ENCODE data around the gene DTWD1.
"Not testable (repeated sequence)": the region's sequence is repeated elsewhere in the genome, so short reads cannot be mapped to it uniquely, and the experiment has no call there.

DTWD1 gene, protein sequence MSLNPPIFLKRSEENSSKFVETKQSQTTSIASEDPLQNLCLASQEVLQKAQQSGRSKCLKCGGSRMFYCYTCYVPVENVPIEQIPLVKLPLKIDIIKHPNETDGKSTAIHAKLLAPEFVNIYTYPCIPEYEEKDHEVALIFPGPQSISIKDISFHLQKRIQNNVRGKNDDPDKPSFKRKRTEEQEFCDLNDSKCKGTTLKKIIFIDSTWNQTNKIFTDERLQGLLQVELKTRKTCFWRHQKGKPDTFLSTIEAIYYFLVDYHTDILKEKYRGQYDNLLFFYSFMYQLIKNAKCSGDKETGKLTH

DNA sequence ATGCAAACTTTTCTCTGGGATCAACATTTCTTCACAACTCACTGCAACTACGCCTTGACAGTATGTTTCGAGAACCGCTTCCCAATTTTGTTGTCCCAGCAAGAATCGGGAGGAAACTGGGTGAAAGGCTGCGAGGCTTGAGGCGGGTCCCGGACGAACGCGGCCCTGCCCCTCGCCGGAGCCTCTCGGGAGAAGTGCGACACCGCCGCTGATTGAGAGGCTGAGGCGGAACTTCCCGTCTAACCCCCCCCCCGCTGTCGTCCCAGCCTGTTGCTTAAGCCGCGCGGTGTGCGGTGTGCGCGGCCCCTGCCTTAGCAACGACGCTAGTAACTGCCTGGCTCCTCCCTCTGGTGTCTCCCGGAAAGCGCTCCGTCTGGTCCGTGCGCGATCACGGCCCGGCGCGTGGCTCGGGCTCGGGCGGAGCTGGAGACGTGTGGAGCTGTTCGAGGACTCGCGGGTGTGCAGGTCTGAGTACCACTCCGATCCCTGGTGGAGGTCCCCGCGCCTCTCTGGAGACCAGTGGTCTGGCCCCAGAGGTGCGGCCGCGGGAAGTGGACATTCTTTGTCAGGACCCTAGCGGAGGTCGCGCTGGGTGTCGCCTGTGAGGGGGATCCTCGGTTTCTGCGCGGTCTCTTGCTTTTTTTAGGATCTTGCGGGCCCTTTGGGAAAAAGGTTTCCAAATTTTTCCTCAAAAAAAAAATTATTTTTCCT lies at the start of gene DTWD1, which contains the start of gene FAM227B:
TSS of gene DTWD1 (plus strand) at position 391 of the 711 bp plus-strand sequence. CDS start 4,120 bp downstream, outside the sequence.
TSS of gene FAM227B (minus strand) at position 161 of the 711 bp plus-strand sequence. CDS start 5,647 bp downstream, outside the sequence.
- peak; percentile 97 for DNase-seq

DNA sequence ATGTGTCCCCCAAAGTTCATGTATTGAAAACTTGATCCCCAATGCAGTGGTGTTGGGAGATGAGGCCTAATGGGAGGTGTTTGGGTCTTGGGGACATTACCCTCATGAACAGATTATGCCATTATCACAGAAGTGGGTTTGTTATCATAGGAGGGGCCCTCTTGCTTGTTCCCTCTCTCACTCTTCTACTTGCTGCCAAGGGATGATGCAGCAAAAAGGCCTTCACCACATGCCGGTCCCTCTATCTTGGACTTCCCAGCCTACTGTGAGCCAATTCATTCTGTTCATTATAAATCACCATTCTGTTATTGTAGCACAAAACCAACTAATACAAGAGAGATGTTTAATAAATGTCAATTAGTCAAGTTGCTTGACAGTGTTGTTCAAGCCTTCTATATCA lies 47.4 kb upstream of the DTWD1 start:
- no peak for DNase-seq

DNA sequence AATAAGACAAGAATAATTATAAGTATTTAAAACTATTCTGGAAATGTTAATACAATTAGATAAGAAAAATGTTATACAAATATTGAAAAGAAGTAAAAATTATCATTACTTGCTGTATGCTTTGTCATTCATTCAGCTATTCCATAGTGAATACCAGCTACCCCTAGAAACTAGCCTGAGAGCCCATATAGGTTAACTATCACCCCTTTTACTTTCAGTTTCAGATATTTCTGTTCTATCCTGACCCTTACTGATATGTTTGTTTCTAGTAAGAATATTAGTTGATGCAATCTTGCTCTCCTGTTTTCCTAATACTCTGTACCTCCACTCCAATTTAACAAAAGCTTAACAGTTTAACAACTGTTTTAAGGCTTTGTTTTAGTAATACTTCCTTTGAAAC lies 31.8 kb upstream of the DTWD1 start:
- DNase-seq, result no peak

DNA sequence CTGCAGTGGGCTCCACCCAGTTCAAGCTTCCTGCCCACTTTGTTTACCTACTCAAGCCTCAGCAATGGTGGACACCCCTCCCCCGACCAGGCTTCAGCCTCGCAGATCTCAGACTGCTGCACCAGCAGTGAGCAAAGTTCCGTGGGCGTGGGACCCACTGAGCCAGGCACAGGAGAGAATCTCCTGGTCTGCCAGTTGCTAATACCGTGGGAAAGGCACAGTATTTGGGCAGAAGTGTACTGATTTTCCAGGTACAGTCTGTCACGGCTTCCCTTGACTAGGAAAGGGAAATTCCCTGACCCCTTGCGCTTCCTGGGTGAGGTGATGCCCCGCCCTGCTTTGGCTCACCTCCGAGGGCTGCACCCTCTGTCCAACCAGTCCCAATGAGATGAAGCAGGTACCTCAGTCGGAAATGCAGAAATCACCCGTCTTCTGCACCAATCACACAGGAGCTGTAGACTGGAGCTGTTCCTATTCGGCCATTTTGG lies 28.0 kb upstream of the DTWD1 start:
- not testable (repeated sequence) for DNase-seq

GRCh38 chr15:49604625-49605409 lies 16.0 kb upstream of the DTWD1 start:
- no peak for DNase-seq

DNA sequence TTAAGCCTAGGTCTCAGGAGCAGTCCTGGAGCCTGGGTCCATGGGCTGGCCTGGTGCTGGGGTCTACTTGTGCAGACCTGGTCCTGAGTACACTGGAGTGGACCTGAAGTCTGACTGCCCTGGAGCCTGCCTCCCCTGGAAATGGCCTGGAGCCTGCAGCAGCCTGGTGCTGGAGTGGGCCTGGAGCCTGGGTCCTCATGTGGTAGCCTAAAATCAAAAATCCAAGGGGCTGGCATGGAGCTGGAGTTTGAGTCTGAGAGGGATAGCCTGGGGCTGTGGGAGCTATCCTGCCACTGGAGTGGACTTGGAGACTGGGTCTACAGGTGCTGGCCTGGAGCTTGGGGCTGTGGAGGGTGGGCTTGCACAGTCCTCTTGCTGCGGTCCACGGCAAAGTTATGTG lies 15.3 kb upstream of the DTWD1 start:
- DNase-seq, result no peak

- DNase-seq, result no peak
Observed at GRCh38 chr15:49606594-49606993, 14.3 kb upstream of the DTWD1 start.

GRCh38 chr15:49610157-49610918 lies 10.5 kb upstream of the DTWD1 start:
- no peak for DNase-seq

DNA sequence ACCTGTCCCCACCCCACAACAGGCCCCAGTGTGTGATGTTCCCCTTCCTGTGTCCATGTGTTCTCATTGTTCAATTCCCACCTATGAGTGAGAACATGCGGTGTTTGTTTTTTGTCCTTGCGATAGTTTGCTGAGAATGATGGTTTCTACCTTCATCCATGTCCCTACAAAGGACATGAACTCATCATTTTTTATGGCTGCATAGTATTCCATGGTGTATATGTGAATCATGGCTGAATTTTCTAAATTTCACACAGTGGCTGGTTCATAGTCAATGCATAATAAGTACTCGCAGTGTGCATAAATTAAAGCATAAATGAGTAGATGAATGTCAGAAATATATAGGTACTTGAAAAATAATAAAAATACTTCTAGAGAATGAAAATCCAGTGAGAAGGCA lies 8.6 kb upstream of the DTWD1 start:
- DNase-seq, result not testable (repeated sequence)

DNA sequence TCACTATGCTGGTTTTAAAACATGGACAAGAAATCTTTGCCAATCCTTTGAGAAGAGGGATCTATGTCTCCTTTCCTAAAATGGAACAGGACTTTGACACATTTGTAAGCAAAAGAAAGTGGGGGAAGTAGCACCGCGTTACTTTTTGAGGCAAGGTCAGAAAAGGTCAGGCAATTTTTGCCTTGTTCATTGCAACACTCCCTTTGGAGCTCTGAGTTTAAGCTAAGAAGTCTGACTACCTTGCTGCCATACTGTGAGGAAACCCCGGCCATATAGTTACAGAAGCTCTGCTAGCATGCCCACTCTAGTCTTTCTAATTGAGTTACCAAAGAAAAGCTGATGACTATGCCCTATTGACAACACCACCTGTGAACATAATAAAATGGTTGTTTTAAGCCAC lies 1.6 kb upstream of the DTWD1 start:
- DNase-seq, result no peak

GRCh38 chr15:49620199-49620598 lies 649 bp upstream of the DTWD1 start:
- DNase-seq, result no peak

GRCh38 chr15:49621401-49621811 lies 558 bp downstream of the DTWD1 start:
- DNase-seq, result no peak

DNA sequence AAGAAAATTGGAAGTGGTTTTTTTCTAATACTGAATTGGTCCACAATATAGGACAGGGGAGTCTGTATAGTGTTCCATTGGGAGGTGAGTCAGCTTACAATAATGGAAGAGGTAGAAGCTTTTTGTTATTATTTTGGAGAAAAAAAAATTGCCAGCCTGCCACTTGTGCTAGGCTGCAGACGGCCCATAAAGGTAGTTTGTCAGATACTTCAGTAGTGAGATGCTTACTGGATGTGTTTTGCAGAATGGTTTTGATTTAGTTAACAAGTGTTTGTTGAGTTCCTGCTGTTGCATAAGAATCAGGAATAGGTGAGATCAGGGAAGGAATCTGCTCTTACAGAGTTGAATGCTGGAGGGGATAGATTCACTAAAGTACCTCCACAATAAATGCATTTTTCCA lies 1.0 kb downstream of the DTWD1 start:
- no peak for DNase-seq

DNA sequence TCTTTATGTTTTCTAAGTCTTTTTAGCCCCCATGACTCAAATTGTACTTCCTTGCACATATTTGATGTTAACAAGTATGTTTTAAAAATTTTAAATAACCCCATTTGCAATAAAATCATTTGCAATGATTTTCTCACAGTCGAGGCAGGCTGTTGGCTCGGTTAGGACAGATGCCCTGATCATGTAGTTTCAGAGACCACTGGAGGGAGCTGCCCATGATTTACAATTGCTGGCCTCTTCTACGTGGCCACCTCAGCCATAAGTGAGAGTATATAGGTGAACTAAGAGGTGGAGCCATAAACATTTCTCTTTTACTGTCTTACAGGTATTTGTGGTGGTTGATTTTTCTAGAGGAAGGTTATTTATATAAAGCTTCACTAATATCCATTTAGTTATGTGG lies 1.7 kb downstream of the DTWD1 start:
- DNase-seq, result no peak

GRCh38 chr15:49624056-49624455 lies 3.2 kb downstream of the DTWD1 start:
- DNase-seq, result no peak

GRCh38 chr15:49625460-49626036 lies 4.7 kb downstream of the DTWD1 start:
- no peak for DNase-seq

- DNase-seq, result no peak
Observed at GRCh38 chr15:49627407-49627877, 6.6 kb downstream of the DTWD1 start.

DNA sequence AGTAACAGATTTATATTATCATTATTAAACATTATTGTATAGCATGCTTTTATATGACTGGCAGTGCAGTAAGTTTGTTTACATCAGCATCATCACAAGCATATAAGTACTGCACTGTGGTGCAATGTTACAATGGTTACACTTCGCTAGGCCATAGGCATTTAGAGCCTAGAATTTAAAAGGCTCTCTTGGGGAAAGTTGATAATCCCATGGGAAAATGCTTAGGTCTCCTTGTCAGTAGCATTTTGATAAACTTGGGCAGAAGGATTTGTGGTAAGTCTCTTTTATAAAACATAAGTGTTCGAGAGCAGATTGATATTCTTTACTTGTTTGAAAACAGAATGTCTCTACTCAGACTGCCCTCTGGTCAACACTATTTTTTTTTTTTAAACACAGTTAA lies 7.5 kb downstream of the DTWD1 start:
- no peak for DNase-seq

GRCh38 chr15:49637857-49638256 lies 17.0 kb downstream of the DTWD1 start:
- no peak for DNase-seq

DNA sequence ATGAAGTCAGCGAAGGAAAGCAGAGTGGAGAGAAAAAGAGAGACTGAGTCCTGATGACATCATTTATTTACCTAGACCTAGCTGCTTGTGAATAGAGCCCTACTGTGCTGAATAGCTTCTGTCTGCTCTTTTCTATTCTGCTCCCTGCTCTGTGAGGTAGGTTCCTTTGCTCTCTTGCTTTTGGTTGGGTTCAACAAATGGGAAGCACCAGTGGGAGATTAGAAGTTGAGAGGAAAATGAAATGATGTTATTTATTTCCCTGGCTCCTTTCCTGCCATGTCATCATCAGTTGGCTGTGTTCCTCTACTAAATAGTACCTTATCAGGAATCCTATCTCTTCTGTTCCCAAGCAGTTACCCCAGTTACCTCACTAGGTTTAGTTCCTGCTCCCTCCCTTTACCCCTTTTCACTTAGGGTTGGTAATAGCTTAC lies 23.5 kb downstream of the DTWD1 start:
- no peak for DNase-seq

- DNase-seq, result no peak
Observed at GRCh38 chr15:49645277-49645676, 24.4 kb downstream of the DTWD1 start.

DNA sequence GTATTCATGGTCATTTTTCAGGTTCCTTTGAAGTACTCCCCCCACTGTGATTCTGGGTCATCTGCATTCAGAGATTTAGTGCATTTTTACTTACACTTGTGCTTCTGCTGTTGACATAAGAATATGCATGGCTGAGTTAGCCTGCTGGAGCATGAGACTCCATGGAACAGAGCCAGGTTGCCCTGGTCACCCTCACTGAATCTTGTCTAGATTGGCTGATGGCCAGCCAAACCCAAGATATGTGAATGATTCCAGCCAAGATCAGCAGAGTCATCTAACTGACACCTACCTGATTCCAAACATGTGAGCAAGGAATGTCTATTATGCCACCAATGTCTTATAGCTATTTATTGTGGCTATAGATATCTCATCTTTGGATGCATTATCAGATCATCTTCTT lies 25.1 kb downstream of the DTWD1 start:
- peak; percentile 93 for DNase-seq

All from COR-L47 (cell line).